AG04449 (cell line): ENCODE results near the gene APEH.

Experiments
- CTCF ChIA-PET: fragments of 350-600 bp; formaldehyde crosslinking; extraction: SDS; loops from one replicate; lab custom pipeline; 2021; ENCODE audit warnings: antibody characterized with exemption; lab: Yijun Ruan, JAX
- POLR2A ChIA-PET: fragments of 400-600, 350-600 bp; formaldehyde crosslinking; extraction: SDS; loops from one replicate; lab custom pipeline; 2020; ENCODE audit warnings: antibody characterized with exemption, inconsistent platforms; lab: Yijun Ruan, JAX
- DNase-seq: peaks from one replicate; pipeline ENCODE4 v3.0.0-alpha.2; 2010; ENCODE audit warnings: low read depth, low spot score
- H3K4me3 ChIP-seq: 2 replicates; pipeline ENCODE4 v1.5.1; 2011; ENCODE audit warnings: low read depth, mild to moderate bottlenecking, control low read depth, low read length
- TF ChIP-seq, protein P1 (sequence below): IDR thresholded peaks from one replicate; pipeline ENCODE4 v1.5.1; 2011; ENCODE audit warnings: mild to moderate bottlenecking, moderate library complexity, low read length, control low read depth, inconsistent platforms; ENCODE audit not compliant: insufficient read depth; ENCODE audit errors: missing control alignments

Gene APEH

DNA sequence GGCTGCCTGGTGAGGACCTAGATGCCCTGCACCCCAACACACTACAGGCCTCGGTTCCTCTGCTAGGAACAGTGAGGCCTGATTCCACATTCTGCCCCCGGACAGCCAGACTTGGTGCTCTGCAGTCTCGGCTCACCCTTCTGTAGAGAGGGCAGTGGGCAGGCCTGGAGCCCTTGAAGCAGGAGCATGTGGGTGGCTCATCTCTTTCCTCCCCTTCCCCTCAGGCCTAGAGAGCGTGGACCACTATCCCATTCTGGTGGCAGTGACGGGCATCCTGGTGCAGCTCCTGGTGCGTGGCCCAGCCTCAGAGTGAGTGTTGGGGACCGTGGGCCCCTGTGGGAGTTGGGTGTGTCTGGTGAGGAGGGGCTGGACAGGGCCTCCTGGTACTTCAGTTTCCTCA, 42.0 kb downstream of the APEH start:
- TF ChIP-seq, protein P1, sequence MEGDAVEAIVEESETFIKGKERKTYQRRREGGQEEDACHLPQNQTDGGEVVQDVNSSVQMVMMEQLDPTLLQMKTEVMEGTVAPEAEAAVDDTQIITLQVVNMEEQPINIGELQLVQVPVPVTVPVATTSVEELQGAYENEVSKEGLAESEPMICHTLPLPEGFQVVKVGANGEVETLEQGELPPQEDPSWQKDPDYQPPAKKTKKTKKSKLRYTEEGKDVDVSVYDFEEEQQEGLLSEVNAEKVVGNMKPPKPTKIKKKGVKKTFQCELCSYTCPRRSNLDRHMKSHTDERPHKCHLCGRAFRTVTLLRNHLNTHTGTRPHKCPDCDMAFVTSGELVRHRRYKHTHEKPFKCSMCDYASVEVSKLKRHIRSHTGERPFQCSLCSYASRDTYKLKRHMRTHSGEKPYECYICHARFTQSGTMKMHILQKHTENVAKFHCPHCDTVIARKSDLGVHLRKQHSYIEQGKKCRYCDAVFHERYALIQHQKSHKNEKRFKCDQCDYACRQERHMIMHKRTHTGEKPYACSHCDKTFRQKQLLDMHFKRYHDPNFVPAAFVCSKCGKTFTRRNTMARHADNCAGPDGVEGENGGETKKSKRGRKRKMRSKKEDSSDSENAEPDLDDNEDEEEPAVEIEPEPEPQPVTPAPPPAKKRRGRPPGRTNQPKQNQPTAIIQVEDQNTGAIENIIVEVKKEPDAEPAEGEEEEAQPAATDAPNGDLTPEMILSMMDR, result no peak
- ChIA-PET POLR2A (no interaction called here), CTCF (interaction anchor here (1.9 to 5.9 kb wide), 2 partner anchors 10 to 14 kb away, joined by 6 to 51 read pairs; no protein-coding TSS in a partner anchor)
- H3K4me3 ChIP-seq, result no peak overlapping the region
- DNase-seq, result no peak

DNA sequence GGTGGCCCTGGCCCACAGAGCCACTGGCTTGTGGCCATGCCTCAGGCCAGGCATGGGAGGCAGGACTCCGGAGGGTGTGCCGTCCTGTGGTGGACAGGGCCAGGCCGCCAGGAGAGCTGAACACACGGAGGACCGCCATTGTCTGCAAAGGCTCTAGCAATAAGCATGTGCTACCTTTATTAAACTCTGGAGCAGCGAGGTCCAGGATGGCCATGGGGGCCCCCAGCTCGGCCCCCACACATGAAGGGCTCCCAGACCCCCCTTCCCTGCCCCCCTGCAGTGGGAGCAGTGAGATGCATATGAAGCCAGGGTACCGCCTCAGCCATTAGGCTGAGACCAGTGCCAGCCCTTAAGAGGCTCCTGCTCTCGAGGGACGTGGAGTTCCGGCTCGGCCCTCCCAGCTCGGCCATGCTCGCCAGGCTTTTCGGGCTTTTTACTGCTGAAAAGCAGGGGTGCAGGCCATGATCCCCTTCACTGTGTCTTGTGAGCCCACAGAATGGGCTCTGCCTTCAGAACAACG, 42.6 kb downstream of the APEH start:
- TF ChIP-seq, protein P1, result no peak
- CTCF ChIA-PET, result interaction anchor here (1.5 to 1.9 kb wide), 2 partner anchors 9 to 177 kb away, joined by 4 to 6 read pairs; no protein-coding TSS in a partner anchor
- no peak overlapping the region for H3K4me3 ChIP-seq
- POLR2A ChIA-PET, result no interaction called here
- DNase-seq, result no peak

DNA sequence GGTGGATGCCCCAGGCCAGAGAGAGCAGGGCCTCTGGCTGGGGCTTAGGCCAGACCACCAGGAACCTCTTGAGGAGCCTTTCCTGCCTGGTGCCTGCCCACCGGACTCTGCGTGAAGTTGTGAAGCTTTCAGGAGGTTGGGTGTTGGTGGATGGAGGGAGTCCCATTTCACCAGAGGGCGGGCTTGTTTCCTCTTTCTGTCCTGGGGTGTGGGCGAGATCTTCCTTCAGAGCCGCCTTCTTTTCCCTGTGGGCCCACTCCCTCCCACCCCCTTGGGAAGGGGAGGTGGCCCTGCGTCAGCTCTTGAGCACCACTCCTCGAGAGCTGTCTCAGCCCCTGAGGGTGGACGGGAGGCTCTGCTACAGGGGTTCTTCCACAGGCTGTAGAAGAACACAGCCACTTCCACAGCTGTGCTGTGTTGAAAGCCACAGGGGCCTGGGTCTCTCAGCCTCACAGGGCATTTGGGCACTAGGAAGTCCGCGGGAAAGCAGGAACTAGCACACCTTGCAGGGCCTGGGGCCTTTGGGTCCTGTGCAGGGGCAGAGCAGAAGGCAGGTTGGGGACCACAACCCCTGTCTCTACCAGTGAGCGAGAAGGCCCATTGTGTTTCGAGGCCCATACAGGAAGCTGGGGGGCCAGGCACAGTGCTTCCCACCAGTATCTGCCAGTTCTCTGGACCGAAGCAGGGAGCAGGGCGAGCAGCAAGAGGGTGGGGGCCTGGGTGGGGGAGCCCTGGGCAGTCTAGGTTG, 43.2 kb downstream of the APEH start:
- no peak for DNase-seq
- ChIA-PET POLR2A (no interaction called here), CTCF (interaction anchor here (1.1 to 1.9 kb wide), 5 partner anchors 9 to 178 kb away, joined by 3 to 6 read pairs (median 4); partner anchors contain the start of gene INKA1)
- TF ChIP-seq, protein P1, result no peak
- no peak overlapping the region for H3K4me3 ChIP-seq

DNA sequence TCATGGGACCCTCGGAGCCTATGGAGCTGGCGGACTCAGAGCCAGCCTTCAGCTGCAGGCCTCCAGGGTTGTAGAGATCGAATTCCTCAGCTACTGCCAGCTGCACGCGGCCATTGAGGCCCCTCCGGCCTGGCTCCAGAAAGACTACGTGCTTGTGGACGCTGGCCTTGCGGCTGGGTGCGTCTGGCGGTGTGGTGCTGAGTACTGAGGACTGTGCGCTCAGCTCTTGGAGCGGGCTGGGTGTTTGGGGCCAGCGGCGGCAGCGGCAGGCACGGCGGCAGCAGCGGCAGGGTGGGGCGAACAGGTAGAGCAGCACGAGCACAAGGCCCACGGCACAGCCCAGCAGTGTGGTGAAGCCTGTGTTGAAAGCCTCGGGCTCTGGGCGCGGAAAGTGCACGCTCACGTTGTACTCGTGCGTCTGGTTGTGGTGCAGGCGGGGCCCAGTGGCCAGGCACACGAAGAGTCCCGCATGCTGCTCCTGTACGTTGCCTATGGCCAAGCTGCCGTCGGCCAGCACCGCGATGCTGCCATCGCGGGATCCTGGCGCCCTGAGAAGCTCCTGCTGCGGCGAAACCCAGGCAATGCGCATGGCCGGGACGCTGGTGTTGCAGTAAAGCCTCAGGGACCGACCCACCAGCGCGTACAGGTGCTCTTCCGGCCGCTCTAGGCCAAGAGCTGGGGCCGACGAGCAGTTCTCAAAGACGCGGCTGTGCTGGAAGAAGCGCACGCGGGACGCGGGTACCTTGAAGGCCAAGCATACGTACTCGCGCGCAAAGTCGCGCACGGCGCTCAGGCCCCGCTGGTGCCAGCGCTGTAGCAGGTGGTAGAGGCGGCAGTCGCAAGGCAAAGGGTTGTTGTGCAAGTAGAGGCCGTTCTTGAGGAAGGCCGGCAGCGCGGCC, 44.1 kb downstream of the APEH start:
- H3K4me3 ChIP-seq, result no peak overlapping the region
- no peak for DNase-seq
- ChIA-PET CTCF (interaction anchor here (1.1 to 1.6 kb wide), 8 partner anchors 8 to 179 kb away, joined by 3 to 14 read pairs (median 4); partner anchors contain the start of gene INKA1), POLR2A (no interaction called here)
- TF ChIP-seq, protein P1, result no peak

DNA sequence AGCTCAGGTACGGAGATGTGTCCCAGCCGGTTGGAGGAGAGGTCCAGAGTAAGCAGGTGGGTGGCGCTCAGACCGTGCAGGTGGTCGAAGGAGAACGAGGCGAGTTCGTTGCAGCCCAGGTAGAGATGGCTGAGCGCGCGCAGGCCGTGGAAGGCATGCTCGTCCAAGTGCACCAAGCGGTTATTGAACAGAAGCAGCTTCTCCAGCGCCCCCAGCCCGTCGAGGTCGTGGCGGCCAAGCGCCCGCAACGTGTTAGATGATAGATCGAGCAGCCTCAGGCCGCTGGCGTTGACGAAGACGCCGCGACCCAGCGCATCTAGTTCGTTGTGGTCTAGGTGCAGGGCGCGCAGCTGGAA, 44.7 kb downstream of the APEH start:
- POLR2A ChIA-PET, result no interaction called here
- DNase-seq, result no peak
- CTCF ChIA-PET, result interaction anchor here (1.2 to 1.6 kb wide), 6 partner anchors 9 to 122 kb away, joined by 3 to 14 read pairs (median 4); partner anchors contain the start of gene INKA1
- peak overlapping the region; percentile 62 for H3K4me3 ChIP-seq
- TF ChIP-seq, protein P1, result no peak
